ENCODE measurements around the gene ZNF784. TPM values are rescaled to one million over a fixed set of nuclear protein-coding genes. Genes with fewer than 3 reads are reported as not detected.
A peak's percentile ranks its signal among the peaks of the same experiment; 100 is the strongest.

ZNF784 gene
- total and polyA plus RNA-seq, 2 donors (not counting 3 experiments of a cell fraction or from before 2014, with no cell fraction given) = 4.9 TPM

DNA sequence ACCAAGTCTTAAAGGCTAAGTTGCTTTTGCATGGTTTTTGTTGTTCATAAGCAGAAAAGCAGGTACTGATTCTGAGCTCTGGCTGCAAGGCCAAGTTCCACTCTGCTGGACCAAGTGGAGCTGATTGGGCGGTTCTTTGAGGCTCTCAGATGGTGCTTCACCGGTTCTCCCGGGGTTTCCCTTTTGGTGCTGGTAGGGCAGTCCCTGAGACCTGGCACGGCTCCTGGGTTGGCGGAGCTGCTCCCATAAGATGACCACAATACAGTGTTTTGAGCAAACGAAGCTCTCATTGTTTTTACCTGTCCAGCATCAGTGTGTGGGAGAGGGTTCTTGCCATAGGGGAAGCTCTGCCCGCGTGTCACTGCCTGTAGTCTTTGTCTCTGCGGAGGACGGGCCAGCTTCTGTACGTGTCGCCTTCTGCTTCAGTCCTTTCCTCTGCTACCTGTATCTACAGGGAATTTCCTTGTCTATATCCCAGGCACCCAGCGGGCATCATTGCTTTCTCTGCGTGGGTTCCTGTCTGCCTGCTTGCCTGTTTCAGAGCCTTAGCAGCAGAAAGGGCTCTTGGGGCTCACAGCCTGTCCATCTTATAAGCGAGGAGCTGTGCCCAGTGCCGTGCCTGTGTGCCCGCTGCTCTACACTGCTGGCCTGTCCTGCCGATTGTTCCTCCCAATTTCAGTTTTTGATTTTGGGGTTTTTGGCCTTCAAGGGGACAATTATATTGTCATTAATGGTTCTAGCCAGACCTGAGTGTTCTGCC is 32.8 kb upstream of the ZNF784 start:
- H3K9ac ChIP-seq (replicated peaks; ENCODE audit: extremely low read depth, insufficient read depth, low read length) = peak overlapping the region; percentile 97
- ChIA-PET CTCF (interaction anchor here (0.8 to 2.2 kb wide), 4 partner anchors 10 to 21 kb away, joined by 3 to 22 read pairs (median 3); no protein-coding TSS in a partner anchor), POLR2A (interaction anchor here (0.6 to 1.0 kb wide), 2 partner anchors 14 to 73 kb away, joined by 3 to 8 read pairs; no protein-coding TSS in a partner anchor)
- dilution Hi-C loops (cut with MboI; ENCODE audit: extremely low pct_ligation_motif_present, low sequenced_read_pairs) = no loop called here
- TF ChIP-seq, protein P1, sequence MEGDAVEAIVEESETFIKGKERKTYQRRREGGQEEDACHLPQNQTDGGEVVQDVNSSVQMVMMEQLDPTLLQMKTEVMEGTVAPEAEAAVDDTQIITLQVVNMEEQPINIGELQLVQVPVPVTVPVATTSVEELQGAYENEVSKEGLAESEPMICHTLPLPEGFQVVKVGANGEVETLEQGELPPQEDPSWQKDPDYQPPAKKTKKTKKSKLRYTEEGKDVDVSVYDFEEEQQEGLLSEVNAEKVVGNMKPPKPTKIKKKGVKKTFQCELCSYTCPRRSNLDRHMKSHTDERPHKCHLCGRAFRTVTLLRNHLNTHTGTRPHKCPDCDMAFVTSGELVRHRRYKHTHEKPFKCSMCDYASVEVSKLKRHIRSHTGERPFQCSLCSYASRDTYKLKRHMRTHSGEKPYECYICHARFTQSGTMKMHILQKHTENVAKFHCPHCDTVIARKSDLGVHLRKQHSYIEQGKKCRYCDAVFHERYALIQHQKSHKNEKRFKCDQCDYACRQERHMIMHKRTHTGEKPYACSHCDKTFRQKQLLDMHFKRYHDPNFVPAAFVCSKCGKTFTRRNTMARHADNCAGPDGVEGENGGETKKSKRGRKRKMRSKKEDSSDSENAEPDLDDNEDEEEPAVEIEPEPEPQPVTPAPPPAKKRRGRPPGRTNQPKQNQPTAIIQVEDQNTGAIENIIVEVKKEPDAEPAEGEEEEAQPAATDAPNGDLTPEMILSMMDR (IDR thresholded peaks at IDR 0.05; ENCODE audit: extremely low read depth in 1 of 2, insufficient read depth in 1 of 2, low read depth in 1 of 2, low read length in 2 of 2) = no peak
- TF ChIP-seq MYC (IDR thresholded peaks at IDR 0.05; ENCODE audit: low read depth, low read length) = no peak
- no peak for TF ChIP-seq FOS (IDR thresholded peaks at IDR 0.05; ENCODE audit: borderline replicate concordance, insufficient read depth, low read length)
- no TSS peak for BruUV-seq (replicated peaks)
- H3K4me2 ChIP-seq (ENCODE audit: insufficient read depth, low read length) = peak overlapping the region; percentile 96
- H3K36me3 ChIP-seq (ENCODE audit: control insufficient read depth in 2 of 2, extremely low read depth in 1 of 2, insufficient read depth in 2 of 2, low read length in 2 of 2) = peaks cover 2 to 26% of the 10 kb centered on the region in 2 experiments
- intact Hi-C loops (cut with micrococcal nuclease) = loop anchor here (10.0 kb wide), 3 partner anchors 322 to 1192 kb away; partner anchors contain the start of genes KMT5C, LENG9 and ZNF787
- DNase-seq (ENCODE audit: low read depth, low spot score) (no peak), FAIRE-seq (peak; percentile 4)
- peaks cover 25% of the 10 kb centered on the region for H3K4me1 ChIP-seq (ENCODE audit: control insufficient read depth, extremely low read depth, insufficient read depth, low read length)
- H4K20me1 ChIP-seq (replicated peaks; ENCODE audit: control insufficient read depth, extremely low read depth, insufficient read depth, low read length) = peaks cover 12% of the 10 kb centered on the region
- H3K4me3 ChIP-seq (replicated peaks in 1 of 3; ENCODE audit: insufficient read depth in 1 of 3, low read depth in 1 of 3, low read length in 3 of 3) = peak overlapping the region in 2 of 3 experiments; percentile 94 to 98
- no peaks in the 10 kb centered on the region for H3K27me3 ChIP-seq (ENCODE audit: control insufficient read depth in 2 of 2, insufficient read depth in 2 of 2, low read length in 2 of 2)
- H3K9me1 ChIP-seq (replicated peaks; ENCODE audit: control insufficient read depth, extremely low read depth, insufficient read depth, low read length) = no peaks in the 10 kb centered on the region
- no peak overlapping the region for H2AFZ ChIP-seq (ENCODE audit: low read depth, low read length)
- no peaks in the 10 kb centered on the region for H3K9me3 ChIP-seq (replicated peaks; ENCODE audit: control insufficient read depth, insufficient read depth, low read length)
- H3K27ac ChIP-seq (ENCODE audit: insufficient read depth, low read depth, low read length) = no peak overlapping the region
- H3K79me2 ChIP-seq (ENCODE audit: control insufficient read depth, insufficient read depth, low read length) = peaks cover 72% of the 10 kb centered on the region

All from endothelial cell of umbilical vein (primary cell).